PC-9 (cell line): Measurements from ENCODE around the gene TSTD2. TPM values are rescaled to one million over a fixed set of nuclear protein-coding genes. Genes with fewer than 3 reads are reported as not detected.

ENCODE experiments used
- BruUV-seq: library from RNA; stranded (reverse); fragments of 400-500 nt; replicated peaks from 2 replicates; lab custom pipeline; 2021; lab: Mats Ljungman, UMichigan
- CTCF ChIA-PET: fragments of 300-600 bp; sonication (Branson Sonifier 250); formaldehyde crosslinking; loops from one replicate; lab custom pipeline; 2022; ENCODE audit warnings: antibody characterized with exemption; lab: Charles Lee
- POLR2A ChIA-PET: fragments of 300-600 bp; sonication (Branson Sonifier 250); formaldehyde crosslinking; loops from one replicate; lab custom pipeline; 2022; ENCODE audit warnings: antibody characterized with exemption; ENCODE audit not compliant: unreplicated experiment; lab: Charles Lee
- DNase-seq, 2 experiments: peaks; one replicate each; pipeline versions ENCODE4 v3.0.0 to v3.0.0-alpha.2; 2015 to 2022; ENCODE audit warnings: mixed read lengths in 1 of 2
- H2AFZ ChIP-seq: fragments of 200-600 bp; sonication (generic); 2 replicates; pipeline ENCODE4 v1.8.1; 2017; ENCODE audit warnings: antibody characterized with exemption
- H3F3A ChIP-seq: fragments of 200-600 bp; sonication (generic); 2 replicates; pipeline ENCODE4 v1.8.1; 2017; ENCODE audit warnings: antibody characterized with exemption, mild to moderate bottlenecking, low read depth; ENCODE audit not compliant: insufficient read depth
- H3K27ac ChIP-seq: fragments of 200-600 bp; sonication (generic); 2 replicates; pipeline ENCODE4 v1.6.1; 2016; ENCODE audit warnings: mixed run types
- H3K27me3 ChIP-seq: fragments of 200-600 bp; sonication (generic); 2 replicates; pipeline ENCODE4 v1.6.1; 2016; ENCODE audit warnings: low read depth, mixed run types; ENCODE audit not compliant: insufficient read depth
- H3K36me3 ChIP-seq: fragments of 200-600 bp; sonication (generic); 2 replicates; pipeline ENCODE4 v1.6.1; 2016; ENCODE audit warnings: low read depth, mixed run types
- H3K4me1 ChIP-seq: fragments of 200-600 bp; sonication (generic); replicated peaks from 2 replicates; pipeline ENCODE4 v1.6.1; 2016; ENCODE audit warnings: mixed run types; ENCODE audit not compliant: insufficient read depth
- H3K4me2 ChIP-seq: fragments of 200-600 bp; sonication (generic); 2 replicates; pipeline ENCODE4 v1.6.1; 2017; ENCODE audit warnings: mixed run types
- H3K4me3 ChIP-seq: fragments of 200-600 bp; sonication (generic); 2 replicates; pipeline ENCODE4 v1.6.1; 2016; ENCODE audit warnings: mixed run types
- H3K79me2 ChIP-seq: fragments of 200-600 bp; sonication (generic); 2 replicates; pipeline ENCODE4 v1.6.1; 2017; ENCODE audit warnings: low read depth, mixed run types
- H3K9me2 ChIP-seq: fragments of 200-600 bp; sonication (generic); 2 replicates; pipeline ENCODE4 v1.8.1; 2017; ENCODE audit warnings: mild to moderate bottlenecking; ENCODE audit not compliant: insufficient read depth
- H3K9me3 ChIP-seq: fragments of 200-600 bp; sonication (generic); 2 replicates; pipeline ENCODE4 v1.8.1; 2016; ENCODE audit warnings: low read depth; ENCODE audit not compliant: insufficient read depth
- H4K20me1 ChIP-seq: fragments of 200-600 bp; sonication (generic); 2 replicates; pipeline ENCODE4 v1.8.1; 2017; ENCODE audit not compliant: insufficient read depth
- EZH2 ChIP-seq: fragments of 200-600 bp; sonication (generic); IDR thresholded peaks from 2 replicates; pipeline ENCODE4 v1.8.0; 2017; ENCODE audit warnings: antibody characterized with exemption, low read depth
- intact Hi-C: fragments of 100-400 bp; cut with micrococcal nuclease; formaldehyde crosslinking; loops from one replicate; pipeline ENCODE4 v1.10.0; 2022; ENCODE audit not compliant: unreplicated experiment
- total RNA-seq: library from RNA; stranded (reverse); gene quantifications from 2 replicates; pipeline ENCODE4 v1.2.3, GENCODE V29; 2021
- TF ChIP-seq, protein P1 (sequence below): fragments of 200-600 bp; sonication (generic); conservative IDR thresholded peaks from 2 replicates; pipeline ENCODE4 v1.6.1; 2017; ENCODE audit warnings: mixed run types, antibody characterized with exemption, mild to moderate bottlenecking, moderate library complexity

TSTD2 gene
- total RNA-seq, 1 experiment from 2014 or later, result 17.0 TPM

DNA sequence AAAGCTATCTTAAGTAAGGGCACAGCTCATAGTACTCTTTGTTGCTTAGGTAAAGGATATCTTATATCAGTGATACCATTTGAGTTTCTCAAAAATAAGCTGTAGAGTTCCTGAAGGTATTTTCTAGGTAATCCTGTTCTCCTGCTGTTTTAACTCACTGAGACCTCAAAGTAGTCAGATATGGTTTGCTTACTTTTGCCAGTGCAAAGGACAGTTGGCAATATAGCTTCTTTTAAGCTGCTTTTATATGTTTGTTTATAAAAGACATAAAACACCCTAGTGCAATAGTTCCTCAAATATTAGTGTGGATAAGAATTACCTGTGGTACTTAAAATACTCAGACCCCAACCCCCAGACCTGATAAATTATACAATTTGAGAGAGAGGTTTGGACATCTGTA, 12.6 kb upstream of the TSTD2 start:
- Histone ChIP-seq H3K9me3 (no peaks in the 10 kb centered on the region), H2AFZ (no peak overlapping the region), H3K27me3 (no peaks in the 10 kb centered on the region), H3K27ac (no peak overlapping the region), H3K79me2 (peaks cover 5% of the 10 kb centered on the region; the same call in 1 of the 2 replicates), H3K4me3 (no peak overlapping the region), H3K4me2 (no peak overlapping the region), H4K20me1 (peaks cover 5% of the 10 kb centered on the region; the same call in 1 of the 2 replicates), H3K9me2 (no peaks in the 10 kb centered on the region), H3K36me3 (peaks cover 62% of the 10 kb centered on the region), H3K4me1 (no peaks in the 10 kb centered on the region), H3F3A (peaks cover 13% of the 10 kb centered on the region; the same call in 1 of the 2 replicates)
- CTCF ChIA-PET, result interaction anchor here (0.6 kb wide), 2 partner anchors 408 to 1219 kb away, joined by 4 to 6 read pairs; no protein-coding TSS in a partner anchor
- POLR2A ChIA-PET, result interaction anchor here (0.6 kb wide), 2 partner anchors 15 to 1459 kb away, joined by 5 to 7 read pairs; partner anchors contain the start of gene TGFBR1
- BruUV-seq, result no TSS peak
- intact Hi-C loops, result no loop called here
- TF ChIP-seq EZH2, result no peak
- TF ChIP-seq, protein P1, sequence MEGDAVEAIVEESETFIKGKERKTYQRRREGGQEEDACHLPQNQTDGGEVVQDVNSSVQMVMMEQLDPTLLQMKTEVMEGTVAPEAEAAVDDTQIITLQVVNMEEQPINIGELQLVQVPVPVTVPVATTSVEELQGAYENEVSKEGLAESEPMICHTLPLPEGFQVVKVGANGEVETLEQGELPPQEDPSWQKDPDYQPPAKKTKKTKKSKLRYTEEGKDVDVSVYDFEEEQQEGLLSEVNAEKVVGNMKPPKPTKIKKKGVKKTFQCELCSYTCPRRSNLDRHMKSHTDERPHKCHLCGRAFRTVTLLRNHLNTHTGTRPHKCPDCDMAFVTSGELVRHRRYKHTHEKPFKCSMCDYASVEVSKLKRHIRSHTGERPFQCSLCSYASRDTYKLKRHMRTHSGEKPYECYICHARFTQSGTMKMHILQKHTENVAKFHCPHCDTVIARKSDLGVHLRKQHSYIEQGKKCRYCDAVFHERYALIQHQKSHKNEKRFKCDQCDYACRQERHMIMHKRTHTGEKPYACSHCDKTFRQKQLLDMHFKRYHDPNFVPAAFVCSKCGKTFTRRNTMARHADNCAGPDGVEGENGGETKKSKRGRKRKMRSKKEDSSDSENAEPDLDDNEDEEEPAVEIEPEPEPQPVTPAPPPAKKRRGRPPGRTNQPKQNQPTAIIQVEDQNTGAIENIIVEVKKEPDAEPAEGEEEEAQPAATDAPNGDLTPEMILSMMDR, result no peak
- DNase-seq, result no peak

- DNase-seq, result no peak
- Histone ChIP-seq H4K20me1 (peaks cover 43% of the 10 kb centered on the region), H3K36me3 (peaks cover 37% of the 10 kb centered on the region), H3K79me2 (peaks cover 57% of the 10 kb centered on the region), H3K4me1 (peaks cover 16% of the 10 kb centered on the region), H3K27me3 (no peaks in the 10 kb centered on the region), H3K27ac (no peak overlapping the region), H3K9me2 (no peaks in the 10 kb centered on the region), H2AFZ (no peak overlapping the region), H3F3A (peaks cover 11% of the 10 kb centered on the region; the same call in 1 of the 2 replicates), H3K4me3 (no peak overlapping the region), H3K4me2 (no peak overlapping the region), H3K9me3 (no peaks in the 10 kb centered on the region)
- BruUV-seq, result no TSS peak
- POLR2A ChIA-PET, result interaction anchor here (0.6 kb wide), 1 partner anchor 238 kb away, joined by 4 read pairs; no protein-coding TSS in a partner anchor
- TF ChIP-seq EZH2, result no peak
- TF ChIP-seq, protein P1, result no peak
- CTCF ChIA-PET, result interaction anchor here (0.6 kb wide), 1 partner anchor 29 kb away, joined by 5 read pairs; no protein-coding TSS in a partner anchor
- intact Hi-C loops, result no loop called here
Observed at GRCh38 chr9:97640325-97640724, 7.2 kb upstream of the TSTD2 start.

DNA sequence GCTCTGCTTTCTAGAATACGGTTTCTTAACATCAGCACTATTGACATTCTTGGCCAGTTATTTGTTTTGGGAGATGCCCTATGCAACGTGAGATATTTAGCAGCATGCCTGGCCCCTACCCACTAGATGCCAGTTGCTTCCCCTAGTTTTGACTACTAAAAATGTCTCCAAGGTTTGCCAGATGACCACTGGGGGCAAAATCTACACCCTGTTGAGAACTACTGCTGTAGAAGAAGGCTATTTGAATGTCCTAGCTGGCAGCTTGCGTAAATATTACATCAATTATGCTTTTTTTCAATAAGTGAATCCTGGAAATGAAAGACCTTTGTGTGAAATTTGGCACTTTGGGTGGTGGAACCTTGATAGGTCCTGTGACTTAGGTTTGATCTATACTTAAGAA, 5.5 kb upstream of the TSTD2 start:
- POLR2A ChIA-PET, result interaction anchor here (0.6 kb wide), 1 partner anchor 771 kb away, joined by 4 read pairs; no protein-coding TSS in a partner anchor
- no peak for DNase-seq

More for the DNA sequence above, 5.5 kb upstream of the TSTD2 start:
- H3K27ac ChIP-seq, result no peak overlapping the region
- peaks cover 73% of the 10 kb centered on the region for H3K79me2 ChIP-seq
- peaks cover 52% of the 10 kb centered on the region for H4K20me1 ChIP-seq
- peaks cover 13% of the 10 kb centered on the region; the same call in 1 of the 2 replicates for H3F3A ChIP-seq
- H3K27me3 ChIP-seq, result no peaks in the 10 kb centered on the region
- H3K9me2 ChIP-seq, result no peaks in the 10 kb centered on the region
- no peak overlapping the region for H3K4me2 ChIP-seq
- no peaks in the 10 kb centered on the region for H3K9me3 ChIP-seq
- H2AFZ ChIP-seq, result no peak overlapping the region
- intact Hi-C loops, result no loop called here
- peaks cover 25% of the 10 kb centered on the region for H3K36me3 ChIP-seq
- TF ChIP-seq EZH2, result no peak
- TF ChIP-seq, protein P1, result no peak
- no TSS peak for BruUV-seq
- CTCF ChIA-PET, result no interaction called here
- H3K4me3 ChIP-seq, result no peak overlapping the region
- peaks cover 25% of the 10 kb centered on the region for H3K4me1 ChIP-seq
